Activated CD4-positive, alpha-beta T cell treated with anti-CD3 and anti-CD28 coated beads for 36 hours (primary cell): ENCODE results near the gene ADGRV1. TPM values are rescaled to one million over a fixed set of nuclear protein-coding genes. Genes with fewer than 3 reads are reported as not detected.

ENCODE experiments used
- ATAC-seq: fragments of 200-7000 bp; cut with Tn5 transposase; one replicate; pipeline ENCODE4 v1.10.0; 2021; ENCODE audit warnings: mild to moderate bottlenecking, moderate library complexity
- CTCF ChIA-PET: fragments of 350-600 bp; sonication (Branson Sonifier 250); formaldehyde crosslinking; loops from one replicate; lab custom pipeline; 2021; ENCODE audit warnings: antibody characterized with exemption; lab: Charles Lee
- POLR2A ChIA-PET: fragments of 350-600 bp; sonication (Branson Sonifier 250); formaldehyde crosslinking; loops from one replicate; lab custom pipeline; 2021; ENCODE audit warnings: antibody characterized with exemption, inconsistent platforms; lab: Charles Lee
- DNase-seq: peaks from one replicate; pipeline ENCODE4 v3.0.0-alpha.2; 2020
- H3K27ac Mint-ChIP-seq: one replicate; pipeline ENCODE4 v1.8.0; 2021; ENCODE audit warnings: mixed read lengths
- H3K27me3 Mint-ChIP-seq: one replicate; pipeline ENCODE4 v1.8.0; 2021; ENCODE audit warnings: mixed read lengths
- H3K36me3 Mint-ChIP-seq: one replicate; pipeline ENCODE4 v1.8.0; 2021; ENCODE audit warnings: low read depth, mixed read lengths
- H3K4me1 Mint-ChIP-seq: one replicate; pipeline ENCODE4 v1.8.0; 2021; ENCODE audit warnings: mixed read lengths
- H3K4me3 Mint-ChIP-seq: one replicate; pipeline ENCODE4 v1.8.0; 2021; ENCODE audit warnings: mild to moderate bottlenecking, moderate library complexity, mixed read lengths
- H3K9me3 Mint-ChIP-seq: one replicate; pipeline ENCODE4 v1.8.0; 2021; ENCODE audit warnings: low read depth, mixed read lengths
- intact Hi-C, 2 experiments: fragments of 100-400 bp; cut with DNase I in 1 of 2; cut with micrococcal nuclease in 1 of 2; formaldehyde crosslinking; loops; one replicate each; pipeline versions ENCODE4 v1.14.2 to v1.15.1; 2022 to 2024; cut with DNase I, micrococcal nuclease
- total RNA-seq, 2 experiments: library from RNA; stranded (reverse); gene quantifications; one replicate each; pipeline ENCODE4 v1.2.3, GENCODE V29; 2021

ADGRV1 gene
- total RNA-seq, 2 experiments from 2014 or later: 0.02 to 0.12 TPM

- ChIA-PET POLR2A (no interaction called here), CTCF (interaction anchor here (1.0 to 1.4 kb wide), 2 partner anchors 21 to 24 kb away, joined by 3 read pairs; no protein-coding TSS in a partner anchor)
- H3K4me3 Mint-ChIP-seq: no peak overlapping the region
- no peaks in the 10 kb centered on the region for H3K4me1 Mint-ChIP-seq
- ATAC-seq (no peak), DNase-seq (no peak)
- H3K9me3 Mint-ChIP-seq: no peaks in the 10 kb centered on the region
- H3K27me3 Mint-ChIP-seq: no peaks in the 10 kb centered on the region
- intact Hi-C loops: no loop called here
- no peaks in the 10 kb centered on the region for H3K36me3 Mint-ChIP-seq
- H3K27ac Mint-ChIP-seq: no peak overlapping the region
Observed at GRCh38 chr5:90983148-90983547, 424.6 kb downstream of the ADGRV1 start.

- Mint-ChIP-seq H3K4me3 (no peak overlapping the region), H3K27ac (no peak overlapping the region), H3K27me3 (no peaks in the 10 kb centered on the region), H3K9me3 (no peaks in the 10 kb centered on the region), H3K36me3 (no peaks in the 10 kb centered on the region), H3K4me1 (no peaks in the 10 kb centered on the region)
- intact Hi-C loops: no loop called here
- POLR2A ChIA-PET: no interaction called here
- CTCF ChIA-PET: interaction anchor here (1.0 kb wide), 1 partner anchor 21 kb away, joined by 3 read pairs; no protein-coding TSS in a partner anchor
- DNase-seq (no peak), ATAC-seq (no peak)
Observed at GRCh38 chr5:90983711-90984124, 425.1 kb downstream of the ADGRV1 start.

GRCh38 chr5:90985341-90985740, 426.7 kb downstream of the ADGRV1 start:
- no peak overlapping the region for H3K4me3 Mint-ChIP-seq
- ATAC-seq: no peak
- H3K27me3 Mint-ChIP-seq: no peaks in the 10 kb centered on the region
- H3K9me3 Mint-ChIP-seq: no peaks in the 10 kb centered on the region
- H3K27ac Mint-ChIP-seq: no peak overlapping the region
- no peak for DNase-seq
- H3K4me1 Mint-ChIP-seq: no peaks in the 10 kb centered on the region
- ChIA-PET POLR2A (no interaction called here), CTCF (interaction anchor here (1.1 kb wide), 1 partner anchor 28 kb away, joined by 3 read pairs; no protein-coding TSS in a partner anchor)
- H3K36me3 Mint-ChIP-seq: no peaks in the 10 kb centered on the region
- intact Hi-C loops: no loop called here

GRCh38 chr5:90987726-90988125, 429.1 kb downstream of the ADGRV1 start:
- Mint-ChIP-seq H3K36me3 (no peaks in the 10 kb centered on the region), H3K27ac (no peak overlapping the region), H3K27me3 (no peaks in the 10 kb centered on the region), H3K9me3 (no peaks in the 10 kb centered on the region), H3K4me1 (no peaks in the 10 kb centered on the region), H3K4me3 (no peak overlapping the region)
- ChIA-PET CTCF (interaction anchor here (1.1 to 2.1 kb wide), 3 partner anchors 35 to 182 kb away, joined by 3 to 6 read pairs (median 3); no protein-coding TSS in a partner anchor), POLR2A (no interaction called here)
- intact Hi-C loops: no loop called here
- ATAC-seq (no peak), DNase-seq (no peak)

GRCh38 chr5:90991201-90991600, 432.6 kb downstream of the ADGRV1 start:
- H3K27me3 Mint-ChIP-seq: peaks cover 3% of the 10 kb centered on the region
- no peak for ATAC-seq
- H3K9me3 Mint-ChIP-seq: peaks cover 7% of the 10 kb centered on the region
- intact Hi-C loops: no loop called here
- ChIA-PET CTCF (interaction anchor here (0.5 to 1.0 kb wide), 2 partner anchors 394 to 447 kb away, joined by 3 read pairs; no protein-coding TSS in a partner anchor), POLR2A (no interaction called here)
- no peaks in the 10 kb centered on the region for H3K4me1 Mint-ChIP-seq
- peaks cover 1% of the 10 kb centered on the region for H3K36me3 Mint-ChIP-seq
- no peak overlapping the region for H3K4me3 Mint-ChIP-seq
- H3K27ac Mint-ChIP-seq: no peak overlapping the region
- no peak for DNase-seq

GRCh38 chr5:90994796-90995195, 436.2 kb downstream of the ADGRV1 start:
- DNase-seq (no peak), ATAC-seq (no peak)
- H3K36me3 Mint-ChIP-seq: peaks cover 1% of the 10 kb centered on the region
- H3K27ac Mint-ChIP-seq: no peak overlapping the region
- peaks cover 17% of the 10 kb centered on the region for H3K9me3 Mint-ChIP-seq
- H3K4me3 Mint-ChIP-seq: no peak overlapping the region
- intact Hi-C loops: no loop called here
- peaks cover 3% of the 10 kb centered on the region for H3K27me3 Mint-ChIP-seq
- H3K4me1 Mint-ChIP-seq: no peaks in the 10 kb centered on the region
- ChIA-PET CTCF (no interaction called here), POLR2A (no interaction called here)

GRCh38 chr5:90996089-90996488, 437.5 kb downstream of the ADGRV1 start:
- POLR2A ChIA-PET: no interaction called here
- ATAC-seq (no peak), DNase-seq (no peak)
- no peak overlapping the region for H3K4me3 Mint-ChIP-seq
- CTCF ChIA-PET: no interaction called here
- peaks cover 17% of the 10 kb centered on the region for H3K9me3 Mint-ChIP-seq
- no peak overlapping the region for H3K27ac Mint-ChIP-seq
- peaks cover 6% of the 10 kb centered on the region for H3K27me3 Mint-ChIP-seq
- H3K4me1 Mint-ChIP-seq: no peaks in the 10 kb centered on the region
- peaks cover 1% of the 10 kb centered on the region for H3K36me3 Mint-ChIP-seq
- intact Hi-C loops: no loop called here

- ATAC-seq: no peak
- intact Hi-C loops: no loop called here
- Mint-ChIP-seq H3K36me3 (peaks cover 1% of the 10 kb centered on the region), H3K4me3 (no peak overlapping the region), H3K27me3 (peaks cover 6% of the 10 kb centered on the region), H3K27ac (no peak overlapping the region), H3K4me1 (no peaks in the 10 kb centered on the region), H3K9me3 (peaks cover 17% of the 10 kb centered on the region)
- POLR2A ChIA-PET: no interaction called here
- no peak for DNase-seq
- CTCF ChIA-PET: no interaction called here
Observed at GRCh38 chr5:90997082-90997481, 438.5 kb downstream of the ADGRV1 start.

GRCh38 chr5:91000743-91001142, 442.1 kb downstream of the ADGRV1 start:
- Mint-ChIP-seq H3K27ac (no peak overlapping the region), H3K36me3 (no peaks in the 10 kb centered on the region), H3K4me3 (no peak overlapping the region), H3K4me1 (no peaks in the 10 kb centered on the region), H3K27me3 (peaks cover 11% of the 10 kb centered on the region), H3K9me3 (peaks cover 10% of the 10 kb centered on the region)
- POLR2A ChIA-PET: no interaction called here
- DNase-seq (no peak), ATAC-seq (no peak)
- intact Hi-C loops: no loop called here
- CTCF ChIA-PET: no interaction called here

- POLR2A ChIA-PET: no interaction called here
- CTCF ChIA-PET: no interaction called here
- intact Hi-C loops: no loop called here
Observed at GRCh38 chr5:91006713-91007112, 448.1 kb downstream of the ADGRV1 start.

GRCh38 chr5:91007251-91007650, 448.7 kb downstream of the ADGRV1 start:
- DNase-seq (no peak), ATAC-seq (no peak)
- Mint-ChIP-seq H3K36me3 (no peaks in the 10 kb centered on the region), H3K4me1 (no peaks in the 10 kb centered on the region), H3K4me3 (no peak overlapping the region), H3K27me3 (peaks cover 22% of the 10 kb centered on the region), H3K27ac (no peak overlapping the region), H3K9me3 (no peaks in the 10 kb centered on the region)
- ChIA-PET CTCF (interaction anchor here (0.7 to 0.9 kb wide), 2 partner anchors 10 to 75 kb away, joined by 3 read pairs; no protein-coding TSS in a partner anchor), POLR2A (no interaction called here)
- intact Hi-C loops: no loop called here

More at GRCh38 chr5:91006713-91007112, 448.1 kb downstream of the ADGRV1 start:
- Mint-ChIP-seq H3K27ac (no peak overlapping the region), H3K9me3 (no peaks in the 10 kb centered on the region), H3K36me3 (no peaks in the 10 kb centered on the region), H3K4me3 (no peak overlapping the region), H3K27me3 (peaks cover 18% of the 10 kb centered on the region), H3K4me1 (no peaks in the 10 kb centered on the region)
- ATAC-seq (no peak), DNase-seq (no peak)

- Mint-ChIP-seq H3K27me3 (peaks cover 22% of the 10 kb centered on the region), H3K4me3 (no peak overlapping the region), H3K4me1 (no peaks in the 10 kb centered on the region), H3K9me3 (no peaks in the 10 kb centered on the region), H3K36me3 (no peaks in the 10 kb centered on the region), H3K27ac (no peak overlapping the region)
- POLR2A ChIA-PET: no interaction called here
- no peak for ATAC-seq
- CTCF ChIA-PET: interaction anchor here (0.7 to 0.9 kb wide), 2 partner anchors 9 to 75 kb away, joined by 3 read pairs; no protein-coding TSS in a partner anchor
- intact Hi-C loops: no loop called here
- DNase-seq: no peak
Observed at GRCh38 chr5:91007780-91008402, 449.3 kb downstream of the ADGRV1 start.
